PFSK-1 (cell line): ENCODE data around the gene SSR4.

Experiments used
- FOXP2 ChIP-seq: optimal IDR thresholded peaks from 2 replicates; pipeline ENCODE3; 2011; ENCODE audit warnings: borderline replicate concordance, control low read depth, inconsistent platforms; ENCODE audit not compliant: insufficient read depth; ENCODE audit errors: extremely low read length, extremely low read depth
- POLR2AphosphoS5 ChIP-seq: IDR thresholded peaks from 2 replicates; pipeline ENCODE4 v1.6.1; 2012; ENCODE audit warnings: low read depth, mild to moderate bottlenecking, control low read depth, low read length, moderate library complexity
- REST ChIP-seq, 2 experiments: IDR thresholded peaks; 2 replicates each; pipeline versions ENCODE4 v1.6.1 to v1.8.0; 2011 to 2012; ENCODE audit warnings: low read depth in 2 of 2, low read length in 2 of 2, control low read depth in 1 of 2, inconsistent platforms in 1 of 2, mild to moderate bottlenecking in 1 of 2, moderate library complexity in 1 of 2; ENCODE audit not compliant: insufficient read depth in 1 of 2
- SIN3A ChIP-seq: IDR thresholded peaks from 2 replicates; pipeline ENCODE4 v1.6.1; 2012; ENCODE audit warnings: mild to moderate bottlenecking, low read length, moderate library complexity, borderline replicate concordance; ENCODE audit not compliant: insufficient read depth
- TAF1 ChIP-seq: IDR thresholded peaks from 2 replicates; pipeline ENCODE4 v1.6.1; 2012; ENCODE audit warnings: low read length, control low read depth, borderline replicate concordance; ENCODE audit not compliant: insufficient read depth

SSR4 gene

GRCh38 chrX:153765138-153766079 lies 29.1 kb upstream of the SSR4 start:
- TF ChIP-seq REST (IDR thresholded peaks at IDR 0.05; ENCODE audit: insufficient read depth in 1 of 2, low read depth in 2 of 2, low read length in 2 of 2): no peak
- no peak for TF ChIP-seq POLR2AphosphoS5
- no peak for TF ChIP-seq SIN3A
- TF ChIP-seq FOXP2: no peak
- TF ChIP-seq TAF1: no peak

GRCh38 chrX:153766098-153766817 lies 28.2 kb upstream of the SSR4 start:
- TF ChIP-seq FOXP2 (no peak), TAF1 (no peak), POLR2AphosphoS5 (no peak), SIN3A (no peak), REST (IDR thresholded peaks at IDR 0.05; ENCODE audit: insufficient read depth in 1 of 2, low read depth in 2 of 2, low read length in 2 of 2) (no peak)

- TF ChIP-seq POLR2AphosphoS5: no peak
- no peak for TF ChIP-seq TAF1
- TF ChIP-seq REST (IDR thresholded peaks at IDR 0.05; ENCODE audit: insufficient read depth in 1 of 2, low read depth in 2 of 2, low read length in 2 of 2): no peak
- no peak for TF ChIP-seq FOXP2
- TF ChIP-seq SIN3A: no peak
Observed at GRCh38 chrX:153766871-153767673, 27.4 kb upstream of the SSR4 start.

GRCh38 chrX:153767674-153768055 lies 26.8 kb upstream of the SSR4 start:
- TF ChIP-seq TAF1: no peak
- TF ChIP-seq SIN3A: no peak
- TF ChIP-seq FOXP2: no peak
- no peak for TF ChIP-seq REST (IDR thresholded peaks at IDR 0.05; ENCODE audit: insufficient read depth in 1 of 2, low read depth in 2 of 2, low read length in 2 of 2)
